ENCODE measurements around the gene VASH1. TPM values are rescaled to one million over a fixed set of nuclear protein-coding genes. Genes with fewer than 3 reads are reported as not detected.
A peak's percentile ranks its signal among the peaks of the same experiment; 100 is the strongest.
"Not testable (repeated sequence)": the region's sequence is repeated elsewhere in the genome, so short reads cannot be mapped to it uniquely, and the experiment has no call there.

The VASH1 gene
- total RNA-seq = 59.9 TPM

- DNase-seq (ENCODE audit: low spot score in 2 of 2) (peak; percentile 83 to 85), FAIRE-seq (no peak)
Measured at GRCh38 chr14:76761136-76761959, at the start of gene VASH1. Gene VASH1, plus strand, starts transcription at chr14:76761468. Its CDS starts 1,354 bp downstream, at chr14:76762822.

GRCh38 chr14:76713121-76713520, 48.1 kb upstream of the VASH1 start:
- FAIRE-seq (no peak), DNase-seq (ENCODE audit: low spot score in 2 of 2) (no peak)

GRCh38 chr14:76714470-76714869, 46.8 kb upstream of the VASH1 start:
- FAIRE-seq = no peak

GRCh38 chr14:76715101-76715500, 46.2 kb upstream of the VASH1 start:
- FAIRE-seq (no peak), DNase-seq (ENCODE audit: low spot score in 2 of 2) (no peak)

More at GRCh38 chr14:76714470-76714869, 46.8 kb upstream of the VASH1 start:
- no peak for DNase-seq (ENCODE audit: low spot score in 2 of 2)

GRCh38 chr14:76715511-76716081, 45.7 kb upstream of the VASH1 start:
- no peak for DNase-seq (ENCODE audit: low spot score in 2 of 2)
- no peak for FAIRE-seq

GRCh38 chr14:76716285-76716684, 45.0 kb upstream of the VASH1 start:
- no peak for FAIRE-seq
- DNase-seq (ENCODE audit: low spot score in 2 of 2) = no peak

GRCh38 chr14:76717508-76718290, 43.6 kb upstream of the VASH1 start:
- DNase-seq (ENCODE audit: low spot score in 2 of 2) (no peak), FAIRE-seq (no peak)

GRCh38 chr14:76718306-76719040, 42.8 kb upstream of the VASH1 start:
- no peak for DNase-seq (ENCODE audit: low spot score in 2 of 2)

GRCh38 chr14:76719666-76720065, 41.6 kb upstream of the VASH1 start:
- FAIRE-seq (no peak), DNase-seq (ENCODE audit: low spot score in 2 of 2) (no peak)

More at GRCh38 chr14:76718306-76719040, 42.8 kb upstream of the VASH1 start:
- no peak for FAIRE-seq

- no peak for FAIRE-seq
- DNase-seq (ENCODE audit: low spot score in 2 of 2) = peak in 1 of 2 donors; percentile 30
Measured at GRCh38 chr14:76720382-76720813, 40.9 kb upstream of the VASH1 start.

- not testable (repeated sequence) for FAIRE-seq
Measured at GRCh38 chr14:76721506-76721905, 39.8 kb upstream of the VASH1 start.

GRCh38 chr14:76724651-76725550, 36.4 kb upstream of the VASH1 start:
- no peak for FAIRE-seq
- DNase-seq (ENCODE audit: low spot score in 2 of 2) = no peak

More at GRCh38 chr14:76721506-76721905, 39.8 kb upstream of the VASH1 start:
- not testable (repeated sequence) for DNase-seq (ENCODE audit: low spot score in 2 of 2)

- DNase-seq (ENCODE audit: low spot score in 2 of 2) (no peak), FAIRE-seq (no peak)
Measured at GRCh38 chr14:76726551-76726970, 34.7 kb upstream of the VASH1 start.

GRCh38 chr14:76727384-76727783, 33.9 kb upstream of the VASH1 start:
- DNase-seq (ENCODE audit: low spot score in 2 of 2) (no peak), FAIRE-seq (no peak)

- FAIRE-seq (no peak), DNase-seq (ENCODE audit: low spot score in 2 of 2) (no peak)
Measured at GRCh38 chr14:76727901-76728300, 33.4 kb upstream of the VASH1 start.

GRCh38 chr14:76729258-76729657, 32.0 kb upstream of the VASH1 start:
- no peak for DNase-seq (ENCODE audit: low spot score in 2 of 2)
- no peak for FAIRE-seq

GRCh38 chr14:76729953-76730505, 31.2 kb upstream of the VASH1 start:
- FAIRE-seq = no peak
- DNase-seq (ENCODE audit: low spot score in 2 of 2) = no peak

- not testable (repeated sequence) for FAIRE-seq; DNase-seq (ENCODE audit: low spot score in 2 of 2)
Measured at GRCh38 chr14:76734501-76734900, 26.8 kb upstream of the VASH1 start.

GRCh38 chr14:76736514-76736913, 24.8 kb upstream of the VASH1 start:
- FAIRE-seq (no peak), DNase-seq (ENCODE audit: low spot score in 2 of 2) (no peak)
